Neutrophil (primary cell): ENCODE results near the gene TFG.

Experiments
- H3K27ac ChIP-seq: fragments of 200-600 bp; sonication (generic); 2 replicates; pipeline ENCODE4 v1.5.1; 2016; ENCODE audit warnings: mild to moderate bottlenecking, moderate library complexity
- H3K27me3 ChIP-seq: fragments of 200-600 bp; sonication (generic); 2 replicates; pipeline ENCODE4 v1.6.0; 2016; ENCODE audit warnings: mild to moderate bottlenecking
- H3K36me3 ChIP-seq: fragments of 200-600 bp; sonication (generic); 2 replicates; pipeline ENCODE4 v1.5.1; 2017
- H3K4me1 ChIP-seq, 2 experiments: fragments of 200-600 bp in 1 of 2; sonication (generic) in 1 of 2; 1 replicate in 1 of 2; 2 replicates in 1 of 2; pipeline versions ENCODE4 v1.5.1 to v1.6.1; 2013 to 2016; ENCODE audit warnings: low read depth in 1 of 2, low read length in 1 of 2, mild to moderate bottlenecking in 1 of 2, moderate library complexity in 1 of 2; ENCODE audit not compliant: control insufficient read depth in 1 of 2, insufficient read depth in 1 of 2
- H3K4me3 ChIP-seq, 2 experiments: fragments of 200-600 bp in 1 of 2; sonication (generic) in 1 of 2; 1 replicate in 1 of 2; 2 replicates in 1 of 2; pipeline ENCODE4 v1.5.1; 2013 to 2016; ENCODE audit warnings: low read depth in 1 of 2, low read length in 1 of 2, mild to moderate bottlenecking in 1 of 2, moderate library complexity in 1 of 2
- H3K9me3 ChIP-seq: fragments of 200-600 bp; sonication (generic); 2 replicates; pipeline ENCODE4 v1.5.1; 2016
- CTCF ChIP-seq: fragments of 200-600 bp; sonication (generic); IDR thresholded peaks from 2 replicates; pipeline ENCODE4 v1.5.1; 2016; ENCODE audit warnings: antibody characterized with exemption

The TFG gene

GRCh38 chr3:100702082-100702979 lies 7.0 kb upstream of the TFG start:
- Histone ChIP-seq H3K27me3 (peaks cover 15% of the 10 kb centered on the region), H3K4me3 (no peak overlapping the region), H3K27ac (no peak overlapping the region), H3K4me1 (no peaks in the 10 kb centered on the region), H3K9me3 (no peaks in the 10 kb centered on the region), H3K36me3 (no peaks in the 10 kb centered on the region)
- no peak for TF ChIP-seq CTCF

GRCh38 chr3:100702980-100703345 lies 6.3 kb upstream of the TFG start:
- Histone ChIP-seq H3K4me3 (no peak overlapping the region), H3K4me1 (no peaks in the 10 kb centered on the region), H3K27ac (no peak overlapping the region), H3K27me3 (peaks cover 18% of the 10 kb centered on the region), H3K36me3 (no peaks in the 10 kb centered on the region), H3K9me3 (no peaks in the 10 kb centered on the region)
- TF ChIP-seq CTCF = no peak

- H3K27ac ChIP-seq = no peak overlapping the region
- H3K36me3 ChIP-seq = no peaks in the 10 kb centered on the region
- no peak overlapping the region for H3K4me3 ChIP-seq
- H3K9me3 ChIP-seq = no peaks in the 10 kb centered on the region
- peaks cover 5 to 6% of the 10 kb centered on the region in 2 experiments for H3K4me1 ChIP-seq
- peaks cover 18% of the 10 kb centered on the region for H3K27me3 ChIP-seq
- TF ChIP-seq CTCF = no peak
Measured at GRCh38 chr3:100703865-100704264, 5.4 kb upstream of the TFG start.

GRCh38 chr3:100706365-100706764 lies 2.9 kb upstream of the TFG start:
- Histone ChIP-seq H3K4me1 (peaks cover 19% of the 10 kb centered on the region in 2 experiments), H3K9me3 (no peaks in the 10 kb centered on the region), H3K4me3 (no peak overlapping the region), H3K27ac (no peak overlapping the region), H3K36me3 (no peaks in the 10 kb centered on the region), H3K27me3 (peaks cover 18% of the 10 kb centered on the region)
- TF ChIP-seq CTCF = no peak

GRCh38 chr3:100708644-100708988 lies 678 bp upstream of the TFG start:
- no peaks in the 10 kb centered on the region for H3K9me3 ChIP-seq
- peaks cover 18% of the 10 kb centered on the region for H3K27me3 ChIP-seq
- H3K36me3 ChIP-seq = no peaks in the 10 kb centered on the region
- H3K4me3 ChIP-seq = peak overlapping the region; percentile 85 to 86
- H3K4me1 ChIP-seq = peaks cover 19% of the 10 kb centered on the region in 2 experiments
- TF ChIP-seq CTCF = no peak
- peak overlapping the region; percentile 94 for H3K27ac ChIP-seq
